GM12878 (cell line): ENCODE measurements around the gene SPATA6.

Source experiments
- DPF2 ChIP-seq: fragments of 450-650 bp; IDR thresholded peaks from 2 replicates; pipeline ENCODE4 v1.6.1; 2017; ENCODE audit warnings: mild to moderate bottlenecking
- POLR2AphosphoS2 ChIP-seq: IDR thresholded peaks from 2 replicates; pipeline ENCODE4 v1.6.1; 2011; ENCODE audit warnings: low read depth, mild to moderate bottlenecking, low read length, improper control_type of control experiment, moderate library complexity
- RBBP5 ChIP-seq: fragments of 200-600 bp; sonication (generic); conservative IDR thresholded peaks from 2 replicates; pipeline ENCODE4 v1.6.1; 2016
- TF ChIP-seq, protein P1 (sequence below), 3 experiments: IDR thresholded peaks in 2 of 3; conservative IDR thresholded peaks in 1 of 3; 2 replicates each; pipeline ENCODE4 v1.5.1; 2011; ENCODE audit warnings: low read depth in 3 of 3, low read length in 3 of 3, mild to moderate bottlenecking in 3 of 3, control low read depth in 2 of 3, moderate library complexity in 2 of 3, inconsistent platforms in 1 of 3, mixed read lengths in 1 of 3; ENCODE audit not compliant: control insufficient read depth in 2 of 3, insufficient read depth in 1 of 3; ENCODE audit errors: extremely low read depth in 1 of 3

DNA sequence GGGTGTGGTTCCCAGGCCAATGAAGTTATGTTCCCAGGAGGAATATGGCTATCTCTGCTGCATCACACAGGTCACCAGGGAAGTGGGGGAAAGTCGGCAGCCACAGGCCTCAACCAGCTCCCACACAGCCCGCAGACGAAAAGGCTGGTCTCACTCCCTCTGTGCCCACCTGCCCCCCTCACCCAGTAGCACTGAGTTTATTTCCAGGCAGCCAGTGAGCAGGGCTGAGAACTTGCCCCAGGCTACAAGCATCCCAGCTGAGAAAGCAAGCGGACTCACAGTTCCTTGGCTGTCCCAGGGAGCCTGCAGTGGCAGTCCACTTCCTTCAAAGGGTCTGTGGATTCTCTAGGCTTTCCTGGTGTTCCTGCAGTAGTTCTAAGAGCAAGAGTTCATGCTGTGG lies 180.6 kb downstream of the SPATA6 start:
- TF ChIP-seq RBBP5 (no peak), POLR2AphosphoS2 (no peak), DPF2 (no peak)
- TF ChIP-seq, protein P1, sequence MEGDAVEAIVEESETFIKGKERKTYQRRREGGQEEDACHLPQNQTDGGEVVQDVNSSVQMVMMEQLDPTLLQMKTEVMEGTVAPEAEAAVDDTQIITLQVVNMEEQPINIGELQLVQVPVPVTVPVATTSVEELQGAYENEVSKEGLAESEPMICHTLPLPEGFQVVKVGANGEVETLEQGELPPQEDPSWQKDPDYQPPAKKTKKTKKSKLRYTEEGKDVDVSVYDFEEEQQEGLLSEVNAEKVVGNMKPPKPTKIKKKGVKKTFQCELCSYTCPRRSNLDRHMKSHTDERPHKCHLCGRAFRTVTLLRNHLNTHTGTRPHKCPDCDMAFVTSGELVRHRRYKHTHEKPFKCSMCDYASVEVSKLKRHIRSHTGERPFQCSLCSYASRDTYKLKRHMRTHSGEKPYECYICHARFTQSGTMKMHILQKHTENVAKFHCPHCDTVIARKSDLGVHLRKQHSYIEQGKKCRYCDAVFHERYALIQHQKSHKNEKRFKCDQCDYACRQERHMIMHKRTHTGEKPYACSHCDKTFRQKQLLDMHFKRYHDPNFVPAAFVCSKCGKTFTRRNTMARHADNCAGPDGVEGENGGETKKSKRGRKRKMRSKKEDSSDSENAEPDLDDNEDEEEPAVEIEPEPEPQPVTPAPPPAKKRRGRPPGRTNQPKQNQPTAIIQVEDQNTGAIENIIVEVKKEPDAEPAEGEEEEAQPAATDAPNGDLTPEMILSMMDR (IDR thresholded peaks at IDR 0.05 in 2 of 3, conservative IDR thresholded peaks at IDR 0.05 in 1 of 3; ENCODE audit: control insufficient read depth in 2 of 3, extremely low read depth in 1 of 3, insufficient read depth in 1 of 3, low read depth in 3 of 3, low read length in 3 of 3), result no peak
